Muscle layer of duodenum (tissue), 2 donors: ENCODE results near the gene DSCAML1.

Source experiments
- H3K27ac ChIP-seq: one replicate; pipeline ENCODE4 v1.7.0; 2013; ENCODE audit warnings: mild to moderate bottlenecking, low read length
- H3K27me3 ChIP-seq: one replicate; pipeline ENCODE4 v1.7.0; 2013; ENCODE audit warnings: low read depth, mild to moderate bottlenecking, control low read depth, low read length
- H3K36me3 ChIP-seq, 2 donors: one replicate each; pipeline ENCODE4 v1.7.0; 2013; ENCODE audit warnings: low read length in 2 of 2, control low read depth in 1 of 2, mild to moderate bottlenecking in 1 of 2; ENCODE audit not compliant: insufficient read depth in 2 of 2, control insufficient read depth in 1 of 2
- H3K4me1 ChIP-seq, 2 donors: one replicate each; pipeline ENCODE4 v1.7.0; 2013; ENCODE audit warnings: low read length in 2 of 2, mild to moderate bottlenecking in 2 of 2, control low read depth in 1 of 2, moderate library complexity in 1 of 2; ENCODE audit not compliant: insufficient read depth in 2 of 2, control insufficient read depth in 1 of 2
- H3K4me3 ChIP-seq, 2 donors: one replicate each; pipeline ENCODE4 v1.7.0; 2013; ENCODE audit warnings: low read length in 2 of 2, low read depth in 1 of 2, mild to moderate bottlenecking in 1 of 2
- H3K9me3 ChIP-seq, 2 donors: one replicate each; pipeline ENCODE4 v1.7.0; 2013; ENCODE audit warnings: low read length in 2 of 2, control low read depth in 1 of 2, mild to moderate bottlenecking in 1 of 2; ENCODE audit not compliant: control insufficient read depth in 1 of 2
- donor health status: healthy.

DSCAML1 gene

DNA sequence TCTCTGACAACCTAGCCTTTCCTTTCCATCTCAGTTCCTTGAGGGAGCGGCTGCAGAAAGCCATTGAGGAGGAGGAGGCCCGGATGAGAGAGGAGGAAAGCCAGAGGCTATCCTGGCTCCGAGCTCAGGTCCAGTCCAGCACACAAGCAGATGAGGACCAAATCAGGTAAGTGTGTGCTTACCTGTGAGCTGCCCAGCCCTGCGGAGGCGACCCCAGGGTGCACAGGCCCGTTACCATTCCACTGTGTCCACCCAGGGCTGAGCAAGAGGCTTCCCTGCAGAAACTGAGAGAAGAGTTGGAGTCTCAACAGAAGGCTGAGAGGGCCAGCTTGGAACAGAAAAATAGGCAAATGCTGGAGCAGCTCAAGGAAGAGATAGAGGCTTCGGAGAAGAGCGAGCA is 406.3 kb downstream of the DSCAML1 start:
- Histone ChIP-seq H3K27me3 (no peaks in the 10 kb centered on the region), H3K36me3 (peaks cover 56 to 79% of the 10 kb centered on the region in 2 donors), H3K4me3 (no peak overlapping the region), H3K4me1 (no peaks in the 10 kb centered on the region), H3K9me3 (no peaks in the 10 kb centered on the region), H3K27ac (no peak overlapping the region)

GRCh38 chr11:117387992-117388755 is 408.8 kb downstream of the DSCAML1 start:
- H3K36me3 ChIP-seq: peaks cover 48 to 76% of the 10 kb centered on the region in 2 donors
- H3K4me3 ChIP-seq: no peak overlapping the region
- H3K27ac ChIP-seq: no peak overlapping the region
- no peaks in the 10 kb centered on the region for H3K9me3 ChIP-seq
- H3K27me3 ChIP-seq: no peaks in the 10 kb centered on the region
- no peaks in the 10 kb centered on the region for H3K4me1 ChIP-seq

GRCh38 chr11:117385906-117386305 is 411.1 kb downstream of the DSCAML1 start:
- no peak overlapping the region for H3K27ac ChIP-seq
- H3K4me1 ChIP-seq: no peaks in the 10 kb centered on the region
- no peaks in the 10 kb centered on the region for H3K9me3 ChIP-seq
- H3K4me3 ChIP-seq: no peak overlapping the region
- peaks cover 42 to 74% of the 10 kb centered on the region in 2 donors for H3K36me3 ChIP-seq
- no peaks in the 10 kb centered on the region for H3K27me3 ChIP-seq

DNA sequence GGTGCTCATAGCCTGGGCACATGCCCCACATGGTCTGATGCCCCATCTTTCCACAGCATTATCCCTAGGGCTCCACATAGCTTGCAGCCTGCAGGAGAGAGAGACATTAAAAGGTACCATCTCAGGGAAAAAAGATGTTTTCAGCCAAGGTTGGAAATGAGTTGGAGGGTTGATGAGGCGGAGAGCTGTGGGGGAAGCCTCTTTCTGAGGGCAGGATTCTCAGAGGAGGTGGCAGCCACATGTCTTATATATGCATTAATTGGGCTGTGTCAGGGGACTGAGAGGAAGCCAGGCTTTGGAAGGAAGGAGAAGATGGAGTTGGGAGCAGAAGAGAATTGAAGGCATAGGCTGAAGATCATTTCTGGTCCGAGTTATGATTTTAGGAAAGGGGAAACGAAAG is 411.5 kb downstream of the DSCAML1 start:
- no peak overlapping the region for H3K4me3 ChIP-seq
- H3K27me3 ChIP-seq: no peaks in the 10 kb centered on the region
- no peak overlapping the region for H3K27ac ChIP-seq
- H3K4me1 ChIP-seq: no peaks in the 10 kb centered on the region
- H3K9me3 ChIP-seq: no peaks in the 10 kb centered on the region
- H3K36me3 ChIP-seq: peaks cover 44 to 74% of the 10 kb centered on the region in 2 donors

- Histone ChIP-seq H3K4me3 (no peak overlapping the region), H3K36me3 (peaks cover 41 to 76% of the 10 kb centered on the region in 2 donors), H3K4me1 (no peaks in the 10 kb centered on the region), H3K27me3 (no peaks in the 10 kb centered on the region), H3K27ac (no peak overlapping the region), H3K9me3 (no peaks in the 10 kb centered on the region)
Measured at GRCh38 chr11:117384045-117384444, 413.0 kb downstream of the DSCAML1 start.

DNA sequence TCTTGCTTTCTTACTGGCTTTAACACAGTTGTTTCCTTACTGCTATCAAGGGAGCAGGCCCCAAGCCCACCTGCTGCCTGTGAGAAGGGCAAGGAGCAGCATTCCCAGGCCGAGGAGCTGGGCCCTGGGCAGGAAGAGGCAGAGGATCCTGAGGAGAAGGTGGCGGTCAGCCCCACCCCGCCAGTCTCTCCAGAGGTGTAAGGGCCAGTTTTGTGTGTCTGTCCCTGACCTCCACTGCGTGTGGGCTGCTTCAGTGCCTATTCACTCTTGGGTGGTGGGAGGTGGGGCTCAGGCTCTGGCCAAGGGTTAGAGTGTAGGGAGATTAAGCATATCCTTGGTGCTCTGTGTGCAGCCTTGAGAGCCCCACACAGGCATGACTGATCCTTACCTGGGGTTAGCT is 414.3 kb downstream of the DSCAML1 start:
- Histone ChIP-seq H3K4me1 (no peaks in the 10 kb centered on the region), H3K27me3 (no peaks in the 10 kb centered on the region), H3K4me3 (no peak overlapping the region), H3K36me3 (peaks cover 44 to 72% of the 10 kb centered on the region in 2 donors), H3K9me3 (no peaks in the 10 kb centered on the region), H3K27ac (no peak overlapping the region)

DNA sequence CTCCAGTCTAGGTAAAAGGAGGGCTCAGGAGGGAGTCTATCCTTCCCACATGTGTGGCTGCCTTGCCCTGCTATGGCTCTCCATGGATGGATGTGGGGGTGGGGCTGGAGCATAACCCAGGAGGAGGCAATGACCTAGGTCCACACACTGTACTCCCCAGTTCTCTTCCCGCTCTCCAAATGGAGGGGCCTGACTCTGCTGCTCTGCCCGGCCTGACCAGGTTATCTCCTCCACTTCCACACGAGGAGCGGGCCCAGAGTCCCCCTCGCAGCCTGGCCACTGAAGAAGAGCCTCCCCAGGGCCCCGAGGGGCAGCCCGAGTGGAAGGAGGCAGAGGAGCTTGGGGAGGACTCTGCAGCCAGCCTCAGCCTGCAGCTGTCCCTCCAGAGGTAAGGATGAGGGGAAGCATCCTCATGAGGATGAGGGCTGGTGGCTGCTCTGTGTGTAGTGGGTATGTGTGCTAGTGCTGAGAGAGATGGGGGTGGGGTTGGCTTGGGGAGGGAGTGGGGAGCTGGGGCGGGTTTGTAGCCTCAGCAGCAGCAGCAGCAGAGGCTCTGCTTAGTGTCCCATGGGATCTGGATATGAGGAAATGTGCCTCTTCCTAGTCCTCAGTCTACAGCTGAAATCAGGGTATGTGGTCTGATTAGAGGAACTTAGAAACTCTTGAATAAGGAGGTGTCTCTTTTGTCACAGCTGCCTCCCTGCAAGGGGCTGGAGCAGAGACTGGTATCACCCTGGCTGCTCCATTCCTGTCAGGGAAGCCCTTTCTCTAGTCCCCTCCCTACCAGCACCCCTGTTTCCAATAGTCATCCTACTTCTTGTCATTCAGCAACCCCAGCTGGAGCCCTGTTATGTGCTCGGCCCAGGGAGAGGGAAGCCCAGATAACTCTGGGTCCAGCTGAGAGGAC is 415.3 kb downstream of the DSCAML1 start:
- no peak overlapping the region for H3K4me3 ChIP-seq
- H3K27ac ChIP-seq: no peak overlapping the region
- peaks cover 41 to 64% of the 10 kb centered on the region in 2 donors for H3K36me3 ChIP-seq
- no peaks in the 10 kb centered on the region for H3K4me1 ChIP-seq
- no peaks in the 10 kb centered on the region for H3K9me3 ChIP-seq
- H3K27me3 ChIP-seq: no peaks in the 10 kb centered on the region

- no peaks in the 10 kb centered on the region for H3K4me1 ChIP-seq
- H3K36me3 ChIP-seq: peaks cover 46 to 64% of the 10 kb centered on the region in 2 donors
Measured at GRCh38 chr11:117380676-117381075, 416.3 kb downstream of the DSCAML1 start.

DNA sequence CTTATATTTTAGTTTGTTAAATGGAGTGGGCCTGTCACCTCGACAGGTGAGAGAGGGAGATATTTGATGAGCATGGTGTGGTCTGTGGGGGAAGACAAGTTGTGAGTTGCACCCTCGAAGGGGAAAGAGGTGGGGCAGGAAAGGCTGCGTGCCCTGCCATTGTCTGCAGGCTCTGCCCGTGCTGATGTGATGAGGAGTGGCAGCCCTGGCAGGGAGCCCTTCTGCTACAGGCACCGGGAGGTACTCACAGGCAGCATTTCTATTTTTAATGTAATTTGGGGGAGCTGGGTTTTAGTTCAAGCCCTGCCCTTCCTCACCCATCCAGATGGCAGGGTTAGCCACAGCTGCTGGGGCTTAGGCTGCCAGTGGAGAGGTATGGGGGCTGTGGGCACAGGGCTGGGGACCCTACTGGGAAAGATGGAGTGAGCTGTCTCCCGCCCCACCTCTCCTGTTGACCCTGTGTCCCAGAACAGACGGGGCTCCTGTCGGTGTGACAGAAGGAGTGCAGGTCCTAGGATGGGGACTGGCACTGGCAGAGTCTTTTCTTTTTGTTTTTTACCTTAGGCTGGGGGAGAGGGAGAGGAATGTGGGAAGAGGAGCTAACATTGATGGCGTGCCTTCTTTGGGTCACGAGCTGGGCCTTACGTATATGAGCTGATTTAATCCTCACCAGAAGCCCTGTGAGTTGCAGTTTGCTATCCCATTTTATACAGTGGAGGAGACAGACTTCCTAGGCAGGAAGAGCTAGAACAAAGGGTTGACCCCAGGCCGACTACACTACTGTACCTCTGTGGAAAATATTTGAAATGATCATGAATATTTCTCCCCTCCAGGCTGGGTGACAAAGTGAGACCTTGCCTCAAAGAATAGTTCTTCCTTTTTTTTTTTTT is 417.8 kb downstream of the DSCAML1 start:
- Histone ChIP-seq H3K27me3 (no peaks in the 10 kb centered on the region), H3K9me3 (no peaks in the 10 kb centered on the region), H3K4me1 (no peaks in the 10 kb centered on the region), H3K27ac (no peak overlapping the region), H3K4me3 (no peak overlapping the region), H3K36me3 (peaks cover 38 to 64% of the 10 kb centered on the region in 2 donors)

More at GRCh38 chr11:117380676-117381075, 416.3 kb downstream of the DSCAML1 start:
- H3K27ac ChIP-seq: no peak overlapping the region
- H3K4me3 ChIP-seq: no peak overlapping the region
- no peaks in the 10 kb centered on the region for H3K9me3 ChIP-seq
- H3K27me3 ChIP-seq: no peaks in the 10 kb centered on the region
